Caco-2 (cell line): Measurements from ENCODE around the gene SLC19A1. TPM values are rescaled to one million over a fixed set of nuclear protein-coding genes. Genes with fewer than 3 reads are reported as not detected.

Experiments used
- BruUV-seq: library from RNA; stranded (reverse); fragments of 400-500 nt; replicated peaks from 2 replicates; lab custom pipeline; 2021; lab: Mats Ljungman, UMichigan
- CTCF ChIA-PET: fragments of 300-600 bp; sonication (Branson Sonifier 250); formaldehyde crosslinking; loops from one replicate; lab custom pipeline; 2022; ENCODE audit warnings: antibody characterized with exemption; lab: Charles Lee
- POLR2A ChIA-PET: fragments of 300-600 bp; sonication (Branson Sonifier 250); formaldehyde crosslinking; loops from one replicate; lab custom pipeline; 2022; ENCODE audit warnings: antibody characterized with exemption; lab: Charles Lee
- DNase-seq, 2 experiments: peaks; one replicate each; pipeline versions ENCODE4 v3.0.0 to v3.0.0-alpha.2; 2020 to 2022
- H3K27me3 ChIP-seq: replicated peaks from 2 replicates; pipeline ENCODE4 v1.6.0; 2011; ENCODE audit warnings: low read length; ENCODE audit not compliant: control insufficient read depth, insufficient read depth
- H3K36me3 ChIP-seq: 2 replicates; pipeline ENCODE4 v1.5.1; 2011; ENCODE audit warnings: low read length; ENCODE audit not compliant: control insufficient read depth, insufficient read depth
- H3K4me1 ChIP-seq: fragments of 250-450 bp; sonication (Bioruptor Pico); 2 replicates; pipeline ENCODE4 v1.5.1; 2020; ENCODE audit warnings: mild to moderate bottlenecking
- H3K4me3 ChIP-seq: 2 replicates; pipeline ENCODE4 v1.5.1; 2011; ENCODE audit warnings: low read depth, mild to moderate bottlenecking, control low read depth, low read length
- H3K9me3 ChIP-seq: fragments of 250-450 bp; sonication (Bioruptor Pico); 2 replicates; pipeline ENCODE4 v1.5.1; 2020; ENCODE audit warnings: mild to moderate bottlenecking, moderate library complexity
- H3K27ac Mint-ChIP-seq: one replicate; pipeline ENCODE4 v1.8.0; 2022; ENCODE audit warnings: mixed read lengths; ENCODE audit not compliant: unreplicated experiment
- H3K27me3 Mint-ChIP-seq: one replicate; pipeline ENCODE4 v1.8.0; 2022; ENCODE audit warnings: mixed read lengths; ENCODE audit not compliant: insufficient read depth, unreplicated experiment
- H3K36me3 Mint-ChIP-seq: one replicate; pipeline ENCODE4 v1.8.0; 2022; ENCODE audit warnings: mild to moderate bottlenecking, mixed read lengths; ENCODE audit not compliant: insufficient read depth, unreplicated experiment
- H3K4me1 Mint-ChIP-seq: one replicate; pipeline ENCODE4 v1.8.0; 2022; ENCODE audit warnings: low read depth, mixed read lengths; ENCODE audit not compliant: unreplicated experiment
- H3K4me3 Mint-ChIP-seq: one replicate; pipeline ENCODE4 v1.8.0; 2022; ENCODE audit warnings: mild to moderate bottlenecking, moderate library complexity, mixed read lengths; ENCODE audit not compliant: unreplicated experiment
- H3K9me3 Mint-ChIP-seq: one replicate; pipeline ENCODE4 v1.8.0; 2022; ENCODE audit warnings: mixed read lengths; ENCODE audit not compliant: unreplicated experiment
- intact Hi-C: fragments of 100-400 bp; cut with micrococcal nuclease; formaldehyde crosslinking; loops from one replicate; pipeline ENCODE4 v1.10.0; 2022; ENCODE audit not compliant: unreplicated experiment
- total RNA-seq: library from RNA; stranded (reverse); gene quantifications from 2 replicates; pipeline ENCODE4 v1.2.3, GENCODE V29; 2022
- TF ChIP-seq, protein P1 (sequence below), 2 experiments: fragments of 200-600 bp in 1 of 2; IDR thresholded peaks; 1 replicate in 1 of 2; 2 replicates in 1 of 2; pipeline versions ENCODE4 v1.5.1 to v1.8.0; 2011 to 2022; ENCODE audit warnings: antibody characterized with exemption in 1 of 2, control low read depth in 1 of 2, inconsistent platforms in 1 of 2, low read depth in 1 of 2, low read length in 1 of 2, mild to moderate bottlenecking in 1 of 2, moderate library complexity in 1 of 2; ENCODE audit not compliant: insufficient read depth in 1 of 2, severe bottlenecking in 1 of 2, unreplicated experiment in 1 of 2

The SLC19A1 gene
- total RNA-seq, 1 experiment from 2014 or later: 45.4 TPM

DNA sequence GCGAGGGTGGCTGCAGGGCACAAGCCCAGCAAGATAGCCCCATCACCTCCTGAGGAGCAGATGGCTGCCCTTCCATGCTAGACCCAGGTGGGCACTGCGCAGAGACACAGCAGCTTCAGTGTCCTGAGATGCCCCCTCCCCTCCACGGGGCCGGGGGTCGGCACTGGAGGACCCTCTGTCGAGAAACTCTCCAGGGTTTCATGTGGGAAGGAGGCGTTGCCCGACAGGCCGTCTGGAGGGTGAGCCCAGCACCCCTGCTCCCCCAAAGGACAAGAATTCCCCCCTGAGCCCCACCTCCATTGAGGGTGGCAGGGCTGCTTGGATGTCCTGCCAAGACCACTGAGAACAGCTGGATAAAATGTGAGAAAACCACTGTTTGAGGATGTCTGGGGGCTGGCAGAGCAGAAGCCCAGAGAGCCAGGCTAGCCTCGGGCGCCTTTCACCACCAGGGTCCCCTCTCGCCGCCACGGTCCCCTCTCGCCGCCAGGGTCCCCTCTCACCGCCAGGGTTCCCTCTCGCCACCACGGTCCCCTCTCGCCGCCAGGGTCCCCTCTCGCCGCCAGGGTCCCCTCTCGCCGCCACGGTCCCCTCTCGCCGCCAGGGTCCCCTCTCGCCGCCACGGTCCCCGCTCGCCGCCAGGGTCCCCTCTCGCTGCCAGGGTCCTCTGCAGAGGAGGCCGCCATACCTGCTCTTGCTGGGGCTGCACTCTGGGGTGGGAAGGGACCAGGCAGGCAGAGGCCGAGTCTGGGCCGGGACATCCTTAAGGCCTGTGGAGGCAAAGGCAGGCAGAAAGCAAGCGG lies 44.2 kb downstream of the SLC19A1 start:
- ChIA-PET POLR2A (no interaction called here), CTCF (no interaction called here)
- H3K9me3 ChIP-seq: no peaks in the 10 kb centered on the region
- H3K9me3 Mint-ChIP-seq: peaks cover 13% of the 10 kb centered on the region
- BruUV-seq: no TSS peak
- peaks cover 6% of the 10 kb centered on the region for H3K36me3 ChIP-seq
- TF ChIP-seq, protein P1, sequence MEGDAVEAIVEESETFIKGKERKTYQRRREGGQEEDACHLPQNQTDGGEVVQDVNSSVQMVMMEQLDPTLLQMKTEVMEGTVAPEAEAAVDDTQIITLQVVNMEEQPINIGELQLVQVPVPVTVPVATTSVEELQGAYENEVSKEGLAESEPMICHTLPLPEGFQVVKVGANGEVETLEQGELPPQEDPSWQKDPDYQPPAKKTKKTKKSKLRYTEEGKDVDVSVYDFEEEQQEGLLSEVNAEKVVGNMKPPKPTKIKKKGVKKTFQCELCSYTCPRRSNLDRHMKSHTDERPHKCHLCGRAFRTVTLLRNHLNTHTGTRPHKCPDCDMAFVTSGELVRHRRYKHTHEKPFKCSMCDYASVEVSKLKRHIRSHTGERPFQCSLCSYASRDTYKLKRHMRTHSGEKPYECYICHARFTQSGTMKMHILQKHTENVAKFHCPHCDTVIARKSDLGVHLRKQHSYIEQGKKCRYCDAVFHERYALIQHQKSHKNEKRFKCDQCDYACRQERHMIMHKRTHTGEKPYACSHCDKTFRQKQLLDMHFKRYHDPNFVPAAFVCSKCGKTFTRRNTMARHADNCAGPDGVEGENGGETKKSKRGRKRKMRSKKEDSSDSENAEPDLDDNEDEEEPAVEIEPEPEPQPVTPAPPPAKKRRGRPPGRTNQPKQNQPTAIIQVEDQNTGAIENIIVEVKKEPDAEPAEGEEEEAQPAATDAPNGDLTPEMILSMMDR (IDR thresholded peaks at IDR 0.05; ENCODE audit: insufficient read depth in 1 of 2, low read depth in 1 of 2, low read length in 1 of 2, severe bottlenecking in 1 of 2, unreplicated experiment in 1 of 2): no peak
- no peak for DNase-seq
- no peaks in the 10 kb centered on the region for H3K27me3 ChIP-seq
- intact Hi-C loops: no loop called here
- H3K27ac Mint-ChIP-seq: no peak overlapping the region
- peaks cover 6% of the 10 kb centered on the region for H3K4me1 Mint-ChIP-seq
- H3K4me3 Mint-ChIP-seq: no peak overlapping the region
- H3K27me3 Mint-ChIP-seq: no peaks in the 10 kb centered on the region
- H3K4me1 ChIP-seq: no peaks in the 10 kb centered on the region
- peaks cover 65% of the 10 kb centered on the region for H3K36me3 Mint-ChIP-seq
- no peak overlapping the region for H3K4me3 ChIP-seq

DNA sequence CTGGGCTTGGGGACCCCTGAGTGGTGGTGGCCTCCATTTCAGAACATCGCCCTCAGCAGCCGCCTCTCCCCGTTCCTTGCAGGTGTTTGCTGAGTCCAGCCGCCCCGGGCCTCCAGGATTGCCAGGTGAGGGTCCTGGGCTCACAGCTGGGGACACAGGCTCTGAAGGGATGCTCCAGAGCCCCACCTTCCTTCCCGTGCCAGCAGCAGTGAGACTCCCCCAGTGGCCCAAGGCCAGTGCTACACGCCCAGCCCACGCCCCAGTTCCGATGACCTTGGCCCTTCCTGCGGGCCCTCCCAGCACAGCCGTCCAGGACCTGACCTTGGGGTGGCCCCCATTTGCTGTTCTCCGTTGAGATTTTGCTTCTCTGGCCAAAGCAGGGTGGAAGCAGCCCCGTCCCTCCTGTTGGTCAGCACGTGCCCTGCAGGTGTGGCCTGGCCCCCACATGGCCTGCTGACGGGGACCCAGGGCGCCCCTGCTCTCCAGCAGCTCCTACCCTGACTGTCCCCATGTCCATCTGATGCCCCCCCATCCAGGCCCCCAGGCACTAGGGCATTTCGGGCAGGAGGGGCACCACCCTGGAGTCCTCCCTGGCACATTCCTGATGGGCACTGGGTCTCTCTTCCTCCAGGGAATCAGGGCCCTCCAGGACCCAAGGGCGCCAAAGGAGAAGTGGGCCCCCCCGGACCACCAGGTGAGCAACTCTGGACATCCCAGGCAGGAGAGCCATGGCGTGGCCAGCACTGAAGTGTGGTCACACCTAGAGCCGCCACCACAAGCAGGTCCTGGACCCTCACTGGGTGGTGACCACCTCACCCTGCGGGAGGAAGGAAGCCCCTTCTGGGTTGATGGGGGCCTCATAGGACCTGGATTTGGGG lies 45.0 kb downstream of the SLC19A1 start:
- Mint-ChIP-seq H3K4me3 (no peak overlapping the region), H3K36me3 (peaks cover 72% of the 10 kb centered on the region), H3K4me1 (peaks cover 6% of the 10 kb centered on the region), H3K9me3 (peaks cover 13% of the 10 kb centered on the region), H3K27ac (no peak overlapping the region), H3K27me3 (no peaks in the 10 kb centered on the region)
- ChIA-PET CTCF (no interaction called here), POLR2A (no interaction called here)
- H3K36me3 ChIP-seq: peaks cover 6% of the 10 kb centered on the region
- intact Hi-C loops: no loop called here
- H3K4me1 ChIP-seq: no peaks in the 10 kb centered on the region
- no TSS peak for BruUV-seq
- no peak overlapping the region for H3K4me3 ChIP-seq
- no peak for DNase-seq
- no peaks in the 10 kb centered on the region for H3K27me3 ChIP-seq
- no peaks in the 10 kb centered on the region for H3K9me3 ChIP-seq
- TF ChIP-seq, protein P1 (IDR thresholded peaks at IDR 0.05; ENCODE audit: insufficient read depth in 1 of 2, low read depth in 1 of 2, low read length in 1 of 2, severe bottlenecking in 1 of 2, unreplicated experiment in 1 of 2): no peak

DNA sequence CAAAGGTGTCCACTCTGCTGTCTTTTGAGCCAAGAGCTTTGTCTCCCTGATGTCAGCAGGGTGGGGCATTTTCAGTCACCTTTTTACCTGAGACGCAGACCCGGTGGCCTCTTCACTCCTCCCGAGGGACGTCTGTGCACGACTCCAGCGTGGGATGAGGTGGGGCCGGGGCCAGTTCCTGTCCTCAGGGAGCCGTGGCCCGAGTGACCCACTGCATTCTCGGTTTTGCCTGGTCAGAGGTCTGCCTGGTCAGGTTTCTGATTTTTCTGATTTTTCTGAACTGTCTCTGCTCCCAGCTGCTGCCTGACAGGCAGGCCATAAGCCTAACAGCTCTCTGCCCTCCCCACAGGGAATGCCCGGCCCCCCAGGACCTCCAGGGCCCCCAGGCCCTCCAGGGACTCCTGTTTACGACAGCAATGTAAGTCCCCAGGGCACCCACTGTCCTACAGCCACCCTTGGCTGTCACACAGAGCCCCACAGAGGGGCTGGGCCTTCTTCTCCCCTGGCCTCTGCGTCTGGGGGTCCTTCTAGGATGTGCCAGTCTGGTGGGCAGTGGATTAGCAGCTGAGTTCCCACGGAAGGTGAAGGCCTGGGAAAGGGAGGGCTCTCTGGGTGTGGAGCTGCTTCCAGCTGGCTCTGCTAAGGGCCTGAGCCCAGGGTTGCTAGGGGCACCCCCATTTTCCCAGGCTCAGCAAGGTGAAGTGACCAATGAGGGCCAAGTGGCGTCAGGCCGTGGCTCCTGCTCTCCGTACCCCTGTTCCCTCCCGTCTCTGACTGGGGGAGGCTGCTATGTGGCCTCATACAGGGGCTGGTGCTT lies 45.9 kb downstream of the SLC19A1 start:
- TF ChIP-seq, protein P1 (IDR thresholded peaks at IDR 0.05; ENCODE audit: insufficient read depth in 1 of 2, low read depth in 1 of 2, low read length in 1 of 2, severe bottlenecking in 1 of 2, unreplicated experiment in 1 of 2): no peak
- BruUV-seq: no TSS peak
- H3K9me3 ChIP-seq: no peaks in the 10 kb centered on the region
- H3K36me3 ChIP-seq: peaks cover 6% of the 10 kb centered on the region
- ChIA-PET CTCF (no interaction called here), POLR2A (no interaction called here)
- Mint-ChIP-seq H3K4me1 (peaks cover 6% of the 10 kb centered on the region), H3K27ac (no peak overlapping the region), H3K9me3 (peaks cover 13% of the 10 kb centered on the region), H3K27me3 (no peaks in the 10 kb centered on the region), H3K4me3 (no peak overlapping the region), H3K36me3 (peaks cover 76% of the 10 kb centered on the region)
- H3K4me3 ChIP-seq: no peak overlapping the region
- no peaks in the 10 kb centered on the region for H3K27me3 ChIP-seq
- H3K4me1 ChIP-seq: no peaks in the 10 kb centered on the region
- DNase-seq: no peak
- intact Hi-C loops: no loop called here
